HG03520 (cell line): ENCODE results near the gene SSBP1.
A peak's percentile ranks its signal among the peaks of the same experiment; 100 is the strongest.
"Not testable (repeated sequence)": the region's sequence is repeated elsewhere in the genome, so short reads cannot be mapped to it uniquely, and the experiment has no call there.

Source experiments
- ATAC-seq: cut with Tn5 transposase; IDR thresholded peaks from one replicate; pipeline ENCODE4 v1.9.1; 2021; ENCODE audit warnings: mild to moderate bottlenecking, moderate library complexity; ENCODE audit not compliant: unreplicated experiment

SSBP1 gene

GRCh38 chr7:141737836-141738591, at the start of gene SSBP1:
SSBP1 (plus strand) TSS chr7:141738358; CDS start chr7:141739167, 809 bp downstream.
- peak; percentile 87 for ATAC-seq

- not testable (repeated sequence) for ATAC-seq
These were observed 48.9 kb upstream of the SSBP1 start for GRCh38 chr7:141689072-141689825.

- ATAC-seq: no peak
These were observed 46.6 kb upstream of the SSBP1 start for GRCh38 chr7:141691540-141691939.

GRCh38 chr7:141691961-141692360, 46.2 kb upstream of the SSBP1 start:
- no peak for ATAC-seq

- ATAC-seq: no peak
These were observed 45.1 kb upstream of the SSBP1 start for GRCh38 chr7:141693082-141693481.

- ATAC-seq: no peak
These were observed 42.3 kb upstream of the SSBP1 start for GRCh38 chr7:141695803-141696289.

- ATAC-seq: no peak
These were observed 41.8 kb upstream of the SSBP1 start for GRCh38 chr7:141696348-141696747.

- no peak for ATAC-seq
These were observed 40.8 kb upstream of the SSBP1 start for GRCh38 chr7:141697211-141697871.

GRCh38 chr7:141698247-141699015, 39.7 kb upstream of the SSBP1 start:
- ATAC-seq: no peak

GRCh38 chr7:141699860-141700259, 38.3 kb upstream of the SSBP1 start:
- no peak for ATAC-seq

GRCh38 chr7:141700296-141700847, 37.8 kb upstream of the SSBP1 start:
- no peak for ATAC-seq

- ATAC-seq: no peak
These were observed 37.2 kb upstream of the SSBP1 start for GRCh38 chr7:141700848-141701371.

GRCh38 chr7:141701489-141702046, 36.6 kb upstream of the SSBP1 start:
- ATAC-seq: peak; percentile 72

- ATAC-seq: peak; percentile 71
These were observed 36.1 kb upstream of the SSBP1 start, which contains the start of gene DENND11 for GRCh38 chr7:141702047-141702567. DENND11 (minus strand) TSS chr7:141702166; CDS start chr7:141702153, 13 bp downstream.

- no peak for ATAC-seq
These were observed 35.3 kb upstream of the SSBP1 start for GRCh38 chr7:141702892-141703291.

- no peak for ATAC-seq
These were observed 34.0 kb upstream of the SSBP1 start for GRCh38 chr7:141704112-141704511.

GRCh38 chr7:141704741-141705140, 33.4 kb upstream of the SSBP1 start:
- no peak for ATAC-seq

- no peak for ATAC-seq
These were observed 31.7 kb upstream of the SSBP1 start for GRCh38 chr7:141706239-141707064.

- no peak for ATAC-seq
These were observed 29.8 kb upstream of the SSBP1 start, which contains the start of gene WEE2 for GRCh38 chr7:141708351-141708750. WEE2 (plus strand) TSS chr7:141708353; CDS start chr7:141708759, 406 bp downstream.
